ENCODE results near the gene KCNMA1.

Gene KCNMA1

DNA sequence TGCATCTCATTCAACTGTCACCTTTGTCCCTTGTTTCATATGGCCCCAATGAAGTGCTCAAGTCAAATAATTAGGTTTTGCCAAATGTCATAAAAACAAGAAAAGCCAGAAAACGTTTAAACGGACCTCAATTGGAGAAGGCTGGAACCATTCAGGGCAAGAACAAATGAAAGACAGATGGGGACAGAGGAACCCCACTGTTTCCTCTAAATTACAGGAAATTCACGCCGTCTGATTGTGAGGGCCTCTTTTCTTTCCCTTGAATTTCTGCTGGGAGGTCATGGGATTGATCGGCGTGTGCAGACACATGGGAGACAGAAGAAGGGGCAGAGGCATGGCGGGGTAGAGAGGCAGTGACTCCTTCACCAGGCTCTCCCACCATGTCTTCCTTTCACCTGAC lies 656.4 kb downstream of the KCNMA1 start:
- DNase-seq (ENCODE audit: low spot score) = no peak

DNA sequence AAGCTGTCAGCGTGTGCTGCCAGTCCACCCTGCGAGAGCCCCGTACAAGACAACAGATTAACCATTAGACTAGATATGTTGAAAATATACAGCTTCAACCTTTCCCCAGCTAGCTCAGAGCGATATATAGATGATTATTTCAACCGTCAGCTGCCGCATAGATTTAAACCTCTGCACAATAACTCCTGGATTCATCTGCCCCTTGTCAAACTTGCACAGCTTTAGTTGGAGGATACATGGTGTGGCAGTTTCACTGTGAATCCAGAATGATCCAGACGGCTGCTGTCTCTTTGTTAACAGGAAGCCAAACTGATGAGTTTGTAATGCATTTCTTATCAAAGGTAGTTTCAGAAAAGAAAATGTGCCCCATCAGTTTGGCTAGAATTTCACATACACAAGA lies 659.7 kb downstream of the KCNMA1 start:
- DNase-seq (ENCODE audit: low spot score) = no peak

DNA sequence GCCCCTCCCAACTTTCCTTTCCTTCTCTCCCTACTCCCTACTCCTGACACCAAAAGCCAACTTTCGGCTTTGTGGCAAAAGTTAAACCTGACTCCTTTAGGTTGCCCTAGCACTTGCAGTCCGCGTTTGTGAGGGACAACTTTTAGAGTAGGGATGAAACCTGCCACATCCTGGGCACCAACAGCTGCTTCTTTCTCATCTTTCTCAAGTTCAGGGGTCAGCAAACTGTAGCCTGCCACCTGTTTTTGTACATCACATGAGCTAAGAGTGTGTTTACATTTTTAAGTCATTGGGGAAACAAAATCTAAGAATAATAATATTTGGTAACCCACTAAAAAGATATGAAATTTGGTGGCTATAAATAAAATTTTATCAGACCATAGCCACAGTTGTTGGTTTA lies 660.6 kb downstream of the KCNMA1 start:
- DNase-seq (ENCODE audit: low spot score) = no peak

DNA sequence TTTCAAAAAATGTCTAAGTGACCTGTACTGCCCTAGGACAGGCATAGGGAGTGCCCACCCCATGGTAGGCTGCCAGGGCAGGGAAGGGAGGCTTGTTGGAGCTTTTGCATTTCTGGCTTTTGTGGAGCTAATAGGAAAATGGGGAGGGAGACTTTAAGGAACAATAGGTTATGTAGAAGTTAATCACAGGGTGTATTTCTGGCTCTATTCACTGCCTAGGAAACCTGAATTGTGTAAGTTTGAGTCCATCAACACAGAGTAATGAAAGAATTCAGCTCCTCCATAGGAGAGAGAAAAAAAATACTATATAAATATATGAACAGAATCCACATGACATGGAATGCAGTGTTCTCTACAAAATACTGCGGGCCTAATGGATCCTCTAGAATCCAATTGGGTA lies 661.5 kb downstream of the KCNMA1 start:
- DNase-seq (ENCODE audit: low spot score) = no peak

DNA sequence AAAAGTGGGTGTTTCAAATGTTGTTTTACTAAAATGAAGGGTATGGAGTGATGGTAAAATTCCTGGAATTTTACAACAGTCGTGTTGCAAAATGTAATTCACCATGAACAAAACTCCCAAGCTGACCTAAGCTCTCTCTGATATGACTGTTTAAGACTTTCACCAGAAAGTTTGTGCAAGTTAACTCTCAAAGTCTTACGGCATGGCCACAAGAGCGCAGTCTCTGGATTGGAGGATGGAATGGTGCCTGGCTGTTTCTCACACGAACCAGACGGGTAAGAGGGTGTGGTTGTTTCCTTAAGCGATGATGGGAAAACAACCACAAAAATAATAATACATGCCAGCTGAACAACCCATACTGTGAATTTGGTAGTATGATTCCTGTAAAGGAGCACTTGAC lies 662.5 kb downstream of the KCNMA1 start:
- DNase-seq (ENCODE audit: low spot score) = no peak

- DNase-seq (ENCODE audit: low spot score) = no peak
These were observed 663.5 kb downstream of the KCNMA1 start for GRCh38 chr10:76974017-76974691.

DNA sequence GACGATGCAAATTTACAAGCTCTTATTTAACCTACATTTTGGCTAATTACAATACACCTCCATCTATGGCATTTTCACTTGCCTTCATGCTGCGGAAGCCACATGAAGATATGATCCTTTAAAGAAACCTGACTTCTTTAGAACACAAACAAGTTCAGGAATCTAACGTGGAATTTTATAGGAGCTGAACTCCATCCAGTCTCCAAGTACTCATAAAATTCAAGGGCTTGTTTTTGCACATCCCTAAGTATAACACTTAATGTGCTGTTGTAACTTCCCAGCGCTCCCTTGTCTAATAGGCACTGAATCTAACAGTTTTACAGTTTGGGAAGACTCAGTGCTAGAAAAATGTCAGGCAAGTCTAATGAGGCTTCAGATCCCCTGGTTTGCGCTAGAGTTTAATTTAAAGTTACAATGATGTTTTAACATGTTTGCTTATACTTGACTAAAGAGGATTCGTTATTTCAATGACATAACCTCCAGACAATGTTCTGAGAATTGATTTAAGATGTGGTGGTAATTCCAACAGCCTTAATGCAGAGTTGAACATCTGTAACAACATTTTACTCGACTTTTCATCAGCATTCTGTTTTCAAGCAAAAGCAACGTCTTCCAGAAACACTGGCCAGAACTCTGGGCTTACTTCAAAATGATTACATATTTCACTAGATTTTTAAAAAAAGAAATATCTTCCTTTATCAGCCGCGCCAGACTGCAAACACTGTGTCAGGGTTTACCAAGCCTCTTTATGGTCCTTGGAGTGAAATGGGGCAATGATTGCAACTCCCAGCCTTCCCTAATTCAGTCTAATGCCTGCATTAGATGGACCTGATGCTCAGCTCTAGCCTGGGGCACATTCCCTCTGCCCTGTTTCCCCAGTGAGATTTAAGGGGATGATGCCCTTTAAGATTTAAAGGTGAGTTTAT lies 664.3 kb downstream of the KCNMA1 start:
- DNase-seq (ENCODE audit: low spot score) = no peak

GRCh38 chr10:76972541-76972940 lies 665.1 kb downstream of the KCNMA1 start:
- no peak for DNase-seq (ENCODE audit: low spot score)

DNA sequence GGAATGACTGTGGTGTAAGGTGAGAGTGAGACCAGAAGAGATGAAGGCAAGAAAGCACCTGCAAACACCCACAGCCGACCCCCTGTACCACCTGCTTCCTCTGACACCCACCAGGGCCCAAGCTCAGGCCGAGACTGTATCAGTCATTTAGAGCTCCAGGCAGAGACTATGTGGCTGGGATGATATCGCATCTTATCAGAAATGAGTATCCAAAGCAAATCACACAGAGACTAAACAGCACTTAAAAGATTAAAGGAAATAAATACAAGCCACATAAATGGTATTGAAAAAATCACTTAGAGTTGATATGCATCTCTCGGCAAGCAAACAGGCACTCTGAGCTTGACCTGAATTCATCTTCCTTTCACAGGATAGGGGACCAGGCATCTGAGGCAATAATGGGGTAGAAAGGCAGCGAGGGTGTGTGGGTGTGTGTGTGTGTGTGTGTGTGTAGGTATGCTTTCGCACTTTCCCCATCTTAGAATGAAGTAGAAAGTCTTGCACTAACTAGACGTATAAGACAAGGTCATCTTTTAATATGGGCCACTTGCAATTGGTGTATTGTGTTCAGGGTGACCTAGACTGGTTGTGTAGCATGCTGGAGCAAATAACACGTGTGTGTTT lies 665.9 kb downstream of the KCNMA1 start:
- DNase-seq (ENCODE audit: low spot score) = no peak

DNA sequence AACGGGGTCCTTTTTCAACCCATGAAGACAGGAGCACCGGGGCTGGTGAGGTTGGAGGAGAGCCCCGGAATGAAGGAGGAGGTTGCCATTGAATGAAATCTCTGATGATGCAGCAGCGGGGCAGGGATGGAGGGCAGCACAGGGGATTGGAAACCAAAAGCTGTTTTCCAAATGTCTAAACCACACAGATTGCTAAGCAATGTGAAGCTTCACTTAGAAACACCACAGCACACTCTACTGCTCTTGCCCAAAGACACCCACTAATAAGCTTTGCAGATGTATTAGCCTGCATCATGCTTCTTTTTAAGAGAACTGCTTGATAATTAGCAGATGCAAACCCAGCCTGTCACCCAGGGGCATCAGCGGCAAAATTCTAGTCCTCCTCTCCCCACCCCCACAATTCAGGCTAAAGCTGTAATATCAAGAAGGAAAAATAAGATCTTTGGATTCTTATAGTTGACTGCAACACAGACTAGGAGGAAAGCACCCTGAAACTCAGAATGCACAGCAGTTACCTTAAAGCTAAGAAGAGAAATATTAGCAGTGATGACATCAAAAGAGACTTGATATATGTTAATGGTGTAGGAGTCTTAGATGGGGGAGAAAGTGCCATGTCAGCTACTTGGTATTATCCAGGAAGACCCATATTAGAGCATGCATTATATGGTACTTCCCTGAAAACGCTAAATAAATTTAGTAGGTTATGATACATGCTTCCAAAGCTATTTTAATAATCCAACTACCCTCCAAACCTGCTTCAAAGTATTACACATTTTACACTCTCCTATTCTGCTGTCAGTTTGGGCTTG lies 666.7 kb downstream of the KCNMA1 start:
- DNase-seq (ENCODE audit: low spot score) = no peak

GRCh38 chr10:76969366-76969948 lies 668.2 kb downstream of the KCNMA1 start:
- no peak for DNase-seq (ENCODE audit: low spot score)

- DNase-seq (ENCODE audit: low spot score) = no peak
These were observed 669.1 kb downstream of the KCNMA1 start for GRCh38 chr10:76968483-76968882.

- no peak for DNase-seq (ENCODE audit: low spot score)
These were observed 674.8 kb downstream of the KCNMA1 start for GRCh38 chr10:76962851-76963250.

DNA sequence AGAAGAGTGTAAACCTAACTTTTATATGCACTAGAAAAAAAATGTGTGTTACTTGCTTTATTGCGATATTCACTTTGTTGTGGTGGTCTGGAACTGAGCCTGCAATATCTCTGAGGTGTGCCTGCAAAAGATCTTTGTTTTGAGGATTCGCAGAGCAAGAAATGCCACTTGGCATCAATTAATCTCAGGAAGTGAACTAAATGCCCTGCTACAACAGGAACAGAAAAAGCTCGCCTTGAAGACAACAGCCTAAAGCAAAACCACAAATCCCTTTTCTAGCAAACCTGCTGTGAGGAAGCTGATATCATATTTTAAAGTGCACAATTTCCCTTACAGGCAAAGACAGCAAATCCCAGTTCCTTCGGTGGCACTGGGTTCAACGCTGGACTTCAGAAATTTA lies 675.8 kb downstream of the KCNMA1 start:
- no peak for DNase-seq (ENCODE audit: low spot score)

- no peak for DNase-seq (ENCODE audit: low spot score)
These were observed 678.5 kb downstream of the KCNMA1 start for GRCh38 chr10:76959111-76959510.

- DNase-seq (ENCODE audit: low spot score) = no peak
These were observed 682.8 kb downstream of the KCNMA1 start for GRCh38 chr10:76954838-76955237.

DNA sequence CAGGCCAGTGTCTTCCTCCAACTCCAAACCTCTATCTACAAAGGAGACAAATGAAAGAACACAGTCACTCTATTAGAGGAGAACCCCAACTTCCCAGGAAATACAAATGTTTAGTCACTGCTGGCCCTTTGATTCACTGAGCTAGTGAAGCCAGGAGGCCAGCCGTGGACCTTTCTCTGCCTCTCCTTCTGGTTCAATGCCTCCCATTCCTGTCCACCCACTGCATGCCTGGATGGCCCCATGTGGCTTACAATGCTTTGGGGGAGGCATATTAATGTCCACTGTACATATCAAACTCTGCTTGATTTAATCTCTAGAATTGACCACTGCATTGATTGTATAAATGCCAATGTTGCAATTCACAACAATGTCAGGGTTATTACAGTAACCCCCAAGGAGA lies 687.3 kb downstream of the KCNMA1 start:
- DNase-seq (ENCODE audit: low spot score) = no peak

- no peak for DNase-seq (ENCODE audit: low spot score)
These were observed 691.3 kb downstream of the KCNMA1 start for GRCh38 chr10:76946270-76946669.

DNA sequence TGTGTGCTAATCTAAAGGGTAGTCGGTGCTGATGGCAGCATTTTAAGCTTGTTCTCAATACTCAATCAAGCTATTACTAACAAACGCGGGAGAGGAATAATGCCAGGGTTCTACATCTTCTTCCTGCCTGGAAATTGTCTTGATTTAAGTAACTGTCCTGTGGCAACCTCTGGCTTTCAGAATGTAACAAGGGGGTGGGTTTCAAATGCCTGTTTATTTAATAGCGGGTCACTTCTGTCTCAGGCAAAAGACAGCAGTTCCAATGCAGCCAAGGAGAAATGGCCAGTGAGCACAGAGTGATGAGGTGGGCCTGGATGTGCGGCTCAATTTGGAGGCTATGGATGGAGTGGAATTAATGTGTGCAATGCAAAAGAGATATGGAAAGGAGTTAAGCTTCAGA lies 692.4 kb downstream of the KCNMA1 start:
- no peak for DNase-seq (ENCODE audit: low spot score)

GRCh38 chr10:76944640-76945039 lies 693.0 kb downstream of the KCNMA1 start:
- no peak for DNase-seq (ENCODE audit: low spot score)

- DNase-seq (ENCODE audit: low spot score) = no peak
These were observed 694.8 kb downstream of the KCNMA1 start for GRCh38 chr10:76942628-76943416.

Measured in pons (tissue), 1 donor.